ENCODE data around the gene ATXN2.
"Not testable (repeated sequence)": the region's sequence is repeated elsewhere in the genome, so short reads cannot be mapped to it uniquely, and the experiment has no call there.

ATXN2 gene

DNA sequence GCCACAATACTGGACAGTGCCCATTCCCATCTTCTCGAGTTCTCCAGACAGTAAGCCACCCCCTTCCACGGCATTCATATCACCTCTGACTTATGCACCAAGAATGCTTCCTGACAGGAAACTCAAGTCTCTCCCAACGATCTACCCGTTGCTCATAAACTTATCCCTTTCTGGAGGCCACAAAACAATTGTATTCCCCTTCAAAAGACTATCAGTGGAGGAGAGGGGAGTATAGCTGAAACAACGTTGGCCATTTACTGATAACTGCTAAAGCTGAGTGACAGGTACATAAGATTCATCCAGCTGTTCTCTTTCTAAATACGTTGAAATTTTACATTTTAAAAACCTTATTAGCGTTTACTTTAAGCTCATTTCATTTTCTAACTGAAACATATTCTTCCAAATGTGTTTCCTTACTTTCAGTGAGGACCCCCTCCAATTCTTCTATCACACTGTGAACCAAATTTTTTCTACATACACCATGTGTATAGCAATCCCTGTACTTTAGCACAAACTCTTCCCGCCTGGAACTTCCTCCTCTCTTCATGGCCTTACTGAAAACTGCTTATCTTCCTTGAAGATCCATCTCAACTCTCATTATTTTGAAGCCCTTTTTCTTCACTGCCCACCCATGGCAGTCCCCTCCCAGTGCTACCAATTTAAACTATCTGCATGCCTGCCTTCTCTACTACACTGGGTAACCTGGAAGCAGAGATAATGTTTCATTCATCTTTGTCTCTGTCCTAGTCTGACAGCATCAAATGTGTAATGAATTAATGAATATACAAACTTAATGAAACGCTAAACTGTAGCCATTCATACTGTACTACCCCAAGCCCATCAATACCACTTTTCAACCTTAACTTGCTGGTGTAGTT, 28.8 kb downstream of the ATXN2 start:
- no peak for DNase-seq

DNA sequence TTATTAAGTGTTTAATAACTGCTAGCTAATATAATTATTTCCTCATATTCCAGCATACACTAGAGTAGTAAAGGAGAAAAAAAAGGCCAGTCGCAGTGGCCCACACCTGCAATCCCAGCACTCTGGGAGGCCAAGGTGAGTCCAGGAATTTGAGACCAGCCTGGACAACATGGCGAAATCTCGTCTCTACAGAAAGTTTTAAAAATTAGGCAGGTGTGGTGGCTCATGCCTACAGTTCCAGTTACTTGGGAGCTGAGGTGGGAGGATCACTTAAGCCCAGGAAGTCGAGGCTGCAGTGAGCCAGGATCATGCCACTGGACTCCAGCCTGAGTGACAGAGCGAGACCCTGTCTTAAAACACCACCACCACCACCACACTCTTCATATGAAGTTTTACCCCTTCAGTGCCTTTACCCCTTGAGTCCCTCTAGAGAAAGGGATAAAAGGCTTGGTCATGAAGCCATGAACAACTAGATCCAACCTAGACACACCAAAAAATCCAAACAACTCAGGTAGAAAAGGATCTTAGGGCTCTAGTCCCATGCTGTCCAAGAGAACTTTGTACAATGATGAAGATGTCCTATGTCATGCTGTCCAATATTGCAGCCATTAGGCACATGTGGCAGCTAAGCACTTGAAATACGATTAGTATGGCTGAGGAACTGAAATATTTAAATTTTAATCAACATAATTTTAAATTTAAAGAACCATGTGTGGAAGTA, 29.6 kb downstream of the ATXN2 start:
- DNase-seq: no peak

DNA sequence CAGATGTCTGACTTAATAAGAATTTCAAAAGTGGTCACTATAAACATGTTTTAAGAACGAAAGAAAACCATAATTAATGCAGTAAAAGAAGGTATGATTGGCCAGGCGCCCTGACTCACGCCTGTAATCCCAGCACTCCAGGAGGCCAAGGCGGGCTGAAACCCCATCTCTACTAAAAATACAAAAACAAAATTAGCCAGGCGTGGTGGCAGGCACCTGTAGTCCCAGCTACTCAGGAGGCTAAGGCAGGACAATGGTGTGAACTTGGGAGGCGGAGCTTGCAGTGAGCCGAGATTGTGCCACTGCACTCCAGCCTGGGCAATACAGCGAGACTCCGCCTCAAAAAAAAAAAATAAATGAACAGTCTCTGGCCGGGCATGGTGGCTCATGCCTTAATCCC, 38.3 kb downstream of the ATXN2 start:
- DNase-seq: not testable (repeated sequence)

DNA sequence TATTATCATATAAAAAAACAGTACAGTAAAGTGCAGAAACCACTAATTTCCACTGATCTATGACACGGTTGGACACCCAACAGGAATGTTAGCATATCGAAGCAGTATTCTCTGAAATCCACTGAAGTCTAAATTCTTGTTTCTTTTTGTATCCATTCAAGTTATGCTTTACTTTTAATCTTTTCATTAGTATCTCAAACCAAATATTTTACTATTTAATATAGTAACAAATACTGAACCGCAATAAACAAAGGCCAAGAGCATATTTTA, 41.1 kb downstream of the ATXN2 start:
- no peak for DNase-seq

DNA sequence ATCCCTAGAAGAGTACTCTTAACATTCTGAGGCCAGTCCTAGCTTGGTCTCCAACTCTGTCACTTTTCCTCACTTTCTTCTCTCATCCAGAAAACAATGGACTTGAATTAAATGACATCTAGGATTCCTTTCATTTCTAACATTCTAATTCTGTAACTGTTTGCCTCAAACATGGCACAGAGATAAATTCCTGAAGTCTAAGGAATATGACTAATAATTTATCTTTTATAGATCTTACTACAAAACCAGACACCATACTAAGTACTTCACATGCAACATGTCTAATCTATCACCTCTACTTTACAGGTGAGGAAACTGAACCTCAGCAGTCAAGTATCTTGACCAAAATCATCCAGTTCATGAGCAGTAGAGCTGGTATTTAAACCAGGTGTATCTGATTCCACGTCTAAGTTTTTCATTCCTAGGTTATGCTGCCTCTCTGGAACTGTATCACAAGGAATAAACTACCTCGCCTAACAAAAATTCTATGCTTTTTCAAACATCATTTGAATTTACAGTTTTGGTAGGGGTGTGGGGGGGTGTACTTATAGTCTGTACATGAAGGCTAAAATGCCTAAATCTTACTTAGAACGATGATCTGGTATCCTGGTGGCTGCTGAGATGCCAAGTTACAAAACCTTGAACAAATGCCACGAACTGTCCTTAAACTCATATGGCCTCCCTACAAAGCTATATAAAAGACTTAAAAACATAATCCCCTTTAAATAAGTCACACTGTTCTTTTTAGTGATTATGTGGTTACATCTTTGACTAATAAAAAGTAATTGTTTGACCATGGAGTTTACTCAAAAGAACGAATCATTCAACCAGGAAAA, 41.6 kb downstream of the ATXN2 start:
- DNase-seq: no peak

DNA sequence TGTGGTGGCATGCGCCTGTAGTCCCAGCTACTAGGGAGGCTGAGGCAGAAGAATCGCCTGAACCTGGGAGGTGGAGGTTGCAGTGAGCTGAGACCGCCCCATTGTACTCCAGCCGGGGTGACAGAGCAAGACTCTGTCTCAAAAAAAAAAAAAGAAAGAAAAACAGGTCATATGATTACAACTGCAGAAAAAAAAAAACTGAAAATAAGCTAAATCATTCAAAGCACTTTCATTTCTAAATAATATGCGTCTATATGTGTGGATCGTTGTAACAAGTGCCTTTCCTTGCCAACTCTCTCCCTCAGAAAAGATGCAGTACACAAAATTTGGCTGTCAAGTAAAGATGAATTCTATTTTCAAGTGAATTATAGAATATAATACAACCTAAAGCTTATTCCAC, 42.4 kb downstream of the ATXN2 start:
- DNase-seq: no peak

DNA sequence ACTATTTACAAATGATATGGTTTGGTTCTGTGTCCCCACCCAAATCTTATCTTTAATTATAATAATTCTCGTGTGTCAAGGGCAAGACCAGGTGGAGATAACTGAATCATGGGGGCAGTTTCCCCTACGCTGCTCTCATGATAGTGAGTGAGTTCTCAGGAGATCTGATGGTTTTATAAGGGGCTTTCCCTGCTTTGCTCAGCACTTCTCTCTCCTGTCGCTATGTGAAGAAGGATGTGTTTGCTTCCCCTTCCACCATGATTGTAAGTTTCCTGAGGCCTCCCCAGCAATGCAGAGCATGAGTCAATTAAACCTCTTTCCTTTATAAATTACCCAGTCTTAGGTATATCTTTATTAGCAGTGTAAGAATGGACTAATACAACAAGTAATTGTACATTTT, 43.8 kb downstream of the ATXN2 start:
- DNase-seq: not testable (repeated sequence)

DNA sequence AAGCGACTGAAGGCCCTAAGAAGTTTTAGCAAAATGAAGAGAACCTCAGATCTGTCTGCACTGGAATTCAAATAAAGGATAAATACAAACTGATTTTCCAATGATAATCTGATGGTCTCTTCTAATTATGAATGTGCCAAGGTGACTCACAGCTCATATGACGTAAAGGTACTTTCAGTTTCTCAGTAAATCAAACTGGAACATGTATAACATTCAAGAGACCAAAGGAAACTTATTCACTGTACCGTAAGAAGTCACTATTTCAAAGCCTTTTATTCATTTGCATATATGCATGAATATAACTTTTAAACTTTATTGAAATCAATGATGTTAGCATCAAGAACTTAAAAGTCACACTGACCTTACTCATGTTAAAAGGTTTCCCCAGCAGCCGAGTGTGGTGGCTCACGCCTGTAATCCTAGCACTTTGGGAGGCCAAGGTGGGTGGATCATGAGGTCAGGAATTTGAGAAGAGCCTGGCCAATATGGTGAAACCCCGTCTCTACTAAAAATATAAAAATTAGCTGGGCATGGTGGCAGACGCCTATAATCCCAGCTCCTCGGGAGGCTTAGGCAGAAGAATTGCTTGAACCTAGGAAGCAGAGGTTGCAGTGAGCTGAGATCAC, 52.2 kb downstream of the ATXN2 start:
- no peak for DNase-seq

DNA sequence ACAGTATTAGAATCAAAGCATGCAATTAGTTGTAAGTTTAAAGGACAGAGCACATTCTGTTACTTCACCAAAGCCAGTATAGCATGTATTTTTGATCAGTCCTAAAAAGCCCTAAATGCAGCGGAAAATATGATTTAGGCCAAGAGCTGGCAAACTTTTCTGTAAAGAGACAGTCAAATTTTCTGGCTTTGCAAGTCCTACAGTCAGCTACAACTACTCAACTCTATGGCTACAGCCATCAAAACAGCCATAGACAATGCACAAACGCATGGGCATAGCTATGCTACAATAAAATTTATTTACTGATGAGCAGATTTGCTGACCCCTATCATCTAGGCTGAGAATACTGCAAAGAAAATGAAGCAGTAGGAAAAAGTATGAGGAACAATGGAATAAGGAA, 52.9 kb downstream of the ATXN2 start:
- DNase-seq: no peak

DNA sequence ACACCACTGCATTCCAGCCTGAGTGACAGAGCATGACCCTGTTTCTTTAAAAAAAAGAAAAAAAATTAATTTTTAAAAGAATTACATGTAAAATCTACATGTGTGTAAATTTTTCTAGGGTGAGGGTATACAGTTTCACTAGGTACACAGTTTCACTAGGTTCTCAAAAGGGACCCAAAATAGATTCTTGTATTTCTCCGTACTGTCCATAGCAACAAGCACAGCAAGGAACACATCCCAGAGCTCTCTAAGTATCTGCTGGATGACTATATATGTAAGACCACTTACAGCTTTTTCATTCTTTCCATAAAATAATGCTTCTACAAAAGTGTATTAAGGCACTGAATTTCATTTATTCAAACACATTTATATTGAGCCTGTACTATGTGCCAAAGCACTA, 55.1 kb downstream of the ATXN2 start:
- DNase-seq: no peak

DNA sequence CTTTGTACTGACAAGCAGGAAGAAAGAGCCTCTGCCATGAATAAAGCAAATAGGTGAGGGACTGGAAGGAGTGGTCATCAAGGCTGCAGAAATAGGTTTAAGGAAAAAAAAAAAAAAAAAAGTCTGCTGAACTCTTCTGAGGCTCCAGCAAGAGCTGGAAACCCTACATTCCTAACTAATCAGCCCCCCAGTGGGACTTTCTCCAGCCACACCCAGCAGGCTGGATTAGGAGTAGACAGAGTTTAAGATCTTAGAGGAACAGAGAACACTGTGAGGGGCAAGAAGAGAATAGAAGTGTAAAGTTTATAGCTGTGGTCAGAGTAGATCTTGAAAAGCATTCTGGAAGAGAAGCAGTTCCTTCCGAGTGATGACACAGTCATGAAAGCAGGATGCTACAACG, 66.4 kb downstream of the ATXN2 start:
- DNase-seq: no peak

DNA sequence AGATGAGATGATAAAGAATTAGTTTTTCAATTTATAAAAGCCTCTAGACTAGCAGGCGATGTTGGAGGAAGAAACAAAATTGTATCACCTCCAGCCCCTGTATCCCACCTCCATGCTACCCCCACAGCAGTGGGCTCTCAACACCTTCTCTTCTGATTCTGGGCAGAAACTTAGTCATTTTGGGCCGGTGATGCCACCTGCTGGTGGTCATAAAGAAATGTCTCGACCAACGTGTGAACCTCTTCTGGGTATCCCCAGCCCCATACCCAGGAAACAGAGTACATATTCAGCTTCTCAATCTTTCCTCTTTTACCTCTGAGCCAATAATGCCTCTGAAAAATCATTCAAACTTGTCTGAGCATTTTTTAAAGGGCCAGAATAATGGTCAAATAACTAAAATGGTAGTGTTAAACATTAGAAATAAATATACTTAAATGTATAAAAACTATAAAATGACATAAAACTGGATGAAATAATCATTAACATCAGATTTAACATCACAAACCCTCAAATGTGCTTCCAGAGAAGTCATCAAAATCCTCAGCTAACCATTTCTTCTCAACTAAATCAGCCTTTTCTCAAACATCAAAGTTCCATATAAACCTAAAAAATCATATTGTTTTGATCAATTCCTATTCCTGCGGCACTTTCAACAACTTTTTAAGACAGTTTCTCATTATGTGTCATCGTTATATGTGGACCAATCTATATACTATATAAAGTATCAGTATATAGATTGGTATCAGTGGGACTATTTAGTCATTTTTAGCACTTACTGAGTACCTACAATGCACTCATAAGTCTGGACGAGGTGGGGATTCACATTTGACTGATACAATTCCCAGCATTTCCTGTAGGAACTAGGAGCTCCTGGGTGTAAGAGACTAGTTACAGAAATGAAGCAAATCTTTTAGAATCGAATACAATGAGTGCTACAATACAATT, 69.4 kb downstream of the ATXN2 start:
- DNase-seq: peak; percentile 3

DNA sequence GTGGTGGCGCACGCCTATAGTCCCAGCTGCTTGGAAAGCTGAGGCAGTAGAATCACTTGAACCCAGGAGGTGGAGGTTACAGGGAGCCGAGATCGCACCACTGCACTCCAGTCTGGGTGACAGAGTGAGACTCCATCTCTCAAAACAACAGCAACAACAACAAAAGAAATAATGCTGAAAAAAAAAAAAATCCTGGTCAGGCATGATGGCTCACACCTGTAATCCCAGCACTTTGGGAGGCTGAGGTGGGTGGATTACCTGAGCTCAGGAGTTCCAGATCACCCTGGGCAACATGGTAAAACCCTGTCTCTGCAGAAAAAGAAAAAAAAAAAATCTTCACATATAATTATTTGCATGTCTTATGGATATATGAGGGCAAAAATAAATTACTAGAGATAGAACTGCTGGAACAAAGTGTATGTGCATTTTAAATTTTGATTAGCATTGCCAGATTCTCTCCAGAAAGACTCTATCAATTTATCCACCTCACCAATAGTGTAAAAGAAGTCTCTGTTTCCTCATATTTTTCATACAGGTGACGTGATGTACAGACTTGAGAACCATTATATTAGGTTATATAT, 75.4 kb downstream of the ATXN2 start:
- DNase-seq: no peak

DNA sequence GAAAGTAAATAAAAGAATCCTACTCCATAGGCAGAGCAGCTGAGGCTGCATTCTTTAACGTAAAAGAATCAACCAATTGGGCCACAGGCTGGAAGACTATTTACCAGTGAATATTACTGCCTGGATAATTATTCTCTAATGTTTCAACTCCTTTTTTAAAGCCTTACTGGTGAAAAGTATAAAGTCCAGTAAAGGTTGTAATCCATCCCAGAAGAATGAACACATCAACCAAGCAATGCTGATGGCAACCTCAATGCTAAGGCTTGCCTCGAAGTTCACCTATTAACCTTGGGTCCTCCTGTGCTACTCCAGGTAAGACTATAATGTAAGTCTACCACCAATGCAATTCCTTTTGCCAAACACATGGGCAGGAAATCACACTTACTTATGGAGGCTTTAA, 77.3 kb downstream of the ATXN2 start:
- DNase-seq: no peak

DNA sequence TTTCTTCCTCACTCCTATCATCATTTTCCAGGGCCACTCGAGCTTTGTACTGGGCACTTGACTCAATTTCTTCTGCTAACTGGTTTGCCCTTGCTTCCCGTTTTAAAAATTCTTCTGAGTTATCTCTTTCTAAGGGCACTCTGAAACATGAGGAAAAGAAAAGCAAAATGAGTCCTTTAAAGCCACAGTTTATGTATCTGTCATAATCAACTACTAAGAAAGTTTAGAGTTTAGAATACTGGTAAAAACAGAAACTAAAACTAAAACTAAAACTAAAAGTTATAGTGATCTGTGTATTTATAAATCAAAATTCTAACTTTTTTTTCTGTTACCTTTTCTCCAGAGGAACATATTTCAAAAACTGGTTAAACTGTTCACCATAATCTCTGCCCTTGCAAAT, 79.2 kb downstream of the ATXN2 start:
- no peak for DNase-seq

DNA sequence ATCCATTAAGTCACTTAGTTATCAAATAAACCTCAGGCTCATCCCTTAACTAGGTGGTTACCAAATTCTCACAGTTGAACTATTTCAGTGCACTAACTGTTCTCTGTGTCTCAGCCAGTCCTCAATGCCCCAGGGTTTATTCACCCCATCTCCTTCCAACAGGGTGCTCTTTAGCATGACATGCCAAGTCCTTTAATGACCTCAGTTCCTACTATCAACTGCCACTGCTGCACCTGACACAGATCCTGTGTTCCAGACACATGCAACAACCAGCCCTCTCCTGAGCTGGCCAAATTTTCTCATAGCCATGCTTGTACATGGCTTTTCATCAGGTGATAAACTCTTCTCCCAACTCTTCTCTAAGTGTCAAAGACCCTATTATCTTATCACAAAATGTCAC, 80.0 kb downstream of the ATXN2 start:
- DNase-seq: no peak

DNA sequence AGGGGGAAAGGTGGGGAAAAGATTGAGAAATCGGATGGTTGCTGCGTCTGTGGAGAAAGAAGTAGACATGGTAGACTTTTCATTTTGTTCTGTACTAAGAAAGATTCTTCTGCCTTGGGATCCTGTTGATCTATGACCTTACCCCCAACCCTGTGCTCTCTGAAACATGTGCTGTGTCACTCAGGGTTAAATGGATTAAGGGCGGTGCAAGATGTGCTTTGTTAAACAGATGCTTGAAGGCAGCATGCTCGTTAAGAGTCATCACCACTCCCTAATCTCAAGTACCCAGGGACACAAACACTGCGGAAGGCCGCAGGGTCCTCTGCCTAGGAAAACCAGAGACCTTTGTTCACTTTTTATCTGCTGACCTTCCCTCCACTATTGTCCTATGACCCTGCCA, 91.4 kb downstream of the ATXN2 start:
- not testable (repeated sequence) for DNase-seq

DNA sequence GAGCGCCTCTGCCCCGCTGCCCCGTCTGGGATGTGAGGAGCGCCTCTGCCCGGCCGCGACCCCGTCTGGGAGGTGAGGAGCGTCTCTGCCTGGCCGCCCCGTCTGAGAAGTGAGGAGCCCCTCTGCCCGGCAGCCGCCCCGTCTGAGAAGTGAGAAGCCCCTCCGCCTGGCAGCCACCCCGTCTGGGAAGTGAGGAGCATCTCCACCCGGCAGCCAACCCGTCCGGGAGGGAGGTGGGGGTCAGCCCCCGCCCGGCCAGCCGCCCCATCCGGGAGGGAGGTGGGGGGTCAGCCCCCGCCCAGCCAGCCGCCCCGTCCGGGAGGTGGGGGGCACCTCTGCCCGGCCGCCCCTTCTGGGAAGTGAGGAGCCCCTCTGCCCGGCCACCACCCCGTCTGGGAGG, 91.9 kb downstream of the ATXN2 start:
- not testable (repeated sequence) for DNase-seq

DNA sequence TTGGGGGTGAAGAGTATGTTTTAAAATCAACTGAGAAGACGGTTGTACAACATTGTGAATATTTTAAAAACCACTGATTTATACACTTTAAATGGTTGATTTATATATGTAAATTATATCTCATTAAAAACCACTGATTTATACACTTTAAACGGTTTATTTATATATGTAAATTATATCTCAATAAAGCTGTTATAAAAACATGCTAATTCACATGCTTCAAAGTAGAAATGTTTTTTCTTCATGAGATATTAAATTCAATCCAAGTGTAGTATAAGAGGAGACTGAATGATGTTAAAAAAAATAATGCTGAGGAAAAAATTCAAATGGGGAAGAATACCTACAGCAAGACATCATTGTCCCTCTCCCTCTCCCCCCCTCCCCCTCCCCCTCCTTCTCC, 92.9 kb downstream of the ATXN2 start:
- no peak for DNase-seq

DNA sequence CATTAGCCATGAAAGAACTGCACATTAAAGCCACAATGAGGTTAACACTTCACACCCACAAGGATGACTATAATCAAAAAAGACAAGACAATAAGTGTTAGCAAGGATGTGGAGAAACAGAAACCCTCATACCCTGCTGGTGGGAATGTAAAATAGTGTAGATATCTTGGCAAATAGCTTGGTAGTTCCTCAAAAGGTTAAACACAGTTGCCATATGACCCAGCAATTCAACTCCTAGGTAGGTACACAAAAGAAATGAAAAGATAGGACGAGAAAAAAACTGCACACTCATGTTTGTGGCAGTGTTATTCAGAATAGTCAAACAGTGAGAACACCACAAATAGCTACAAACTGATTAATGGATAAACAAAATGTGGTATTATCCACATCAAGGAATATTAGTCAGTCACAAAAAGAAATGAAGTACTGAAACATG, 93.5 kb downstream of the ATXN2 start:
- no peak for DNase-seq

DNA sequence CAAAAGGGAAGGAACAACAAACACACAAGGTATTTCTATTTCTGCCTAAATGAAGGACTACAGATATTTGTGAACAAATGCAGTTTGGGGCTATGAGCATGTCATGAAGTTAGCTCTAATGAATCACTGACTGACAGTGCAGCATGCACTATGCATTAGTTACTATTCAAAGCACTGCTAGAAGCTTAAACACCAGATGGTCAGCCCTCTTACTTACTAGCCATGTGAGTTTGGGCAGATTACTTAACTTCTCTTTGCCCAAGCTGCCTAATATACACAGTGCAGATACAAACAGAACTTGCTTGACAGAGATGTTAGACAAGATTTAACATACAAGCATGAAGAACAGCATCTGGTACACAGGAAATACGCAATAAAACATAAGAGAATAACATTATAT, 96.0 kb downstream of the ATXN2 start:
- no peak for DNase-seq

DNA sequence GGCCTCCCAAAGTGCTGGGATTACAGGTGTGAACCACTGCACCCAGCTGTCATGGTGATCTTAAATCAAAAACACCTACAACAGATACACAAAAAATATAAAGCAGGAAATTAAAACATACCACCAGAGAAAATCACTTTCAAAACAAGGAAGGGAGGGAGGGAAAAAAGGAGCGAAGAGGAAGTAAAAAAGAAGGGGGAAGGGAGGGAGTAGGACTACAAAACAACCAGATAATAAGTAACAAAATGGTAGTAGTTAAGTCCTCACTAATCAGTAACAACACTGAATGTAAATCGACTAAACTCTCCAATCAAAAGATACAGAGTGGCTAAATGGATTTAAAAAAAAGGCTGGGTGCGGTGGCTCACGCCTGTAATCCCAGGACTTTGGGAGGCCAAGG, 104.4 kb downstream of the ATXN2 start:
- no peak for DNase-seq

Measured in DMS79 treated with DMSO at 0.1 percent for 48 hours (cell line).